HepG2 (cell line): Measurements from ENCODE around the gene ABCD4. TPM values are rescaled to one million over a fixed set of nuclear protein-coding genes. Genes with fewer than 3 reads are reported as not detected.
A peak's percentile ranks its signal among the peaks of the same experiment; 100 is the strongest.

ENCODE experiments used
- ATAC-seq: fragments of 200-7000 bp; cut with Tn5 transposase; 3 replicates; pipeline ENCODE4 v1.9.1; 2020; ENCODE audit warnings: mild to moderate bottlenecking, moderate library complexity
- BruUV-seq: library from RNA; stranded (reverse); fragments of 400-500 nt; replicated peaks from 2 replicates; lab custom pipeline; 2021; lab: Mats Ljungman, UMichigan
- CTCF ChIA-PET: fragments of 300-600 bp; formaldehyde crosslinking; extraction: SDS; loops from one replicate; lab custom pipeline; 2021; ENCODE audit warnings: low total read pairs, inconsistent platforms, low intra/inter-chr PET ratio; lab: Yijun Ruan, JAX
- POLR2A ChIA-PET: fragments of 350-600 bp; sonication (Branson Sonifier 250); formaldehyde crosslinking; loops from one replicate; lab custom pipeline; 2020; ENCODE audit warnings: antibody characterized with exemption, inconsistent platforms; lab: Yijun Ruan, JAX
- DNase-seq: peaks from one replicate; pipeline ENCODE4 v3.0.0-alpha.2; 2015; ENCODE audit warnings: low spot score
- FAIRE-seq: peaks from 3 replicates; lab custom pipeline; 2011; peaks lifted over from hg19 to GRCh38; lab: Jason Lieb, UNC
- H2AFZ ChIP-seq: one replicate; pipeline ENCODE4 v1.6.1; 2011; ENCODE audit warnings: low read length, inconsistent platforms
- H3K27ac ChIP-seq: fragments of 300-600 bp; 3 replicates; pipeline ENCODE4 v1.8.0; 2011; ENCODE audit warnings: mixed run types, mild to moderate bottlenecking, mixed read lengths, low read length, inconsistent platforms; ENCODE audit not compliant: insufficient read depth; ENCODE audit errors: extremely low read length
- H3K27me3 ChIP-seq, 2 experiments: fragments of 200-600 bp in 1 of 2; 2 replicates in 1 of 2; 3 replicates in 1 of 2; pipeline versions ENCODE4 v1.6.0 to v1.8.0; 2011; ENCODE audit warnings: low read length in 2 of 2, mild to moderate bottlenecking in 2 of 2, moderate library complexity in 2 of 2, inconsistent platforms in 1 of 2; ENCODE audit not compliant: insufficient read depth in 2 of 2, control insufficient read depth in 1 of 2
- H3K36me3 ChIP-seq, 2 experiments: fragments of 200-600 bp in 1 of 2; replicated peaks in 1 of 2; 2 replicates in 1 of 2; 3 replicates in 1 of 2; pipeline versions ENCODE4 v1.5.1 to v1.8.0; 2011; ENCODE audit warnings: low read length in 2 of 2, inconsistent platforms in 1 of 2; ENCODE audit not compliant: insufficient read depth in 2 of 2, control insufficient read depth in 1 of 2
- H3K4me1 ChIP-seq: 2 replicates; pipeline ENCODE4 v1.5.1; 2012; ENCODE audit warnings: low read length, inconsistent platforms; ENCODE audit not compliant: insufficient read depth
- H3K4me2 ChIP-seq: 2 replicates; pipeline ENCODE4 v1.6.0; 2011; ENCODE audit warnings: low read depth, low read length, inconsistent platforms
- H3K4me3 ChIP-seq, 3 experiments: fragments of 200-600 bp in 1 of 3; sonication (generic), shearing (Covaris generic) in 1 of 3; replicated peaks in 1 of 3; 2 replicates each; pipeline ENCODE4 v1.5.1; 2011 to 2016; ENCODE audit warnings: low read length in 3 of 3, inconsistent platforms in 2 of 3, low read depth in 2 of 3, mild to moderate bottlenecking in 2 of 3, control low read depth in 1 of 3, mixed read lengths in 1 of 3; ENCODE audit not compliant: insufficient read depth in 1 of 3
- H3K79me2 ChIP-seq: one replicate; pipeline ENCODE4 v1.6.1; 2011; ENCODE audit warnings: low read length, inconsistent platforms; ENCODE audit not compliant: insufficient read depth
- H3K9ac ChIP-seq: 2 replicates; pipeline ENCODE4 v1.6.0; 2011; ENCODE audit warnings: mild to moderate bottlenecking, low read depth, low read length, inconsistent platforms; ENCODE audit not compliant: insufficient read depth
- H3K9me3 ChIP-seq: 2 replicates; pipeline ENCODE4 v1.5.1; 2012; ENCODE audit warnings: mild to moderate bottlenecking, low read length
- H4K20me1 ChIP-seq: 2 replicates; pipeline ENCODE4 v1.6.0; 2011; ENCODE audit warnings: inconsistent platforms, mild to moderate bottlenecking, low read length, moderate library complexity; ENCODE audit not compliant: insufficient read depth
- AKAP8 ChIP-seq: sonication (generic); formaldehyde crosslinking; IDR thresholded peaks from 2 replicates; pipeline ENCODE4 v1.5.1; 2020; ENCODE audit warnings: mild to moderate bottlenecking, missing genetic modification reagents
- FOXJ3 ChIP-seq: sonication (generic); formaldehyde crosslinking; IDR thresholded peaks from 2 replicates; pipeline ENCODE4 v1.4.0; 2020; ENCODE audit warnings: missing genetic modification reagents, mild to moderate bottlenecking, borderline replicate concordance
- FOXP4 ChIP-seq: sonication (generic); formaldehyde crosslinking; IDR thresholded peaks from 2 replicates; pipeline ENCODE4 v1.4.0; 2020; ENCODE audit warnings: missing genetic modification reagents
- HDAC1 ChIP-seq: sonication (generic); formaldehyde crosslinking; IDR thresholded peaks from 2 replicates; pipeline ENCODE4 v1.5.1; 2020; ENCODE audit warnings: mild to moderate bottlenecking, missing genetic modification reagents
- KLF11 ChIP-seq: IDR thresholded peaks from 2 replicates; pipeline ENCODE4 v1.6.1; 2016; ENCODE audit warnings: missing compliant biosample characterization
- REST ChIP-seq, 2 experiments: IDR thresholded peaks; 2 replicates each; pipeline ENCODE4 v1.6.1; 2011 to 2012; ENCODE audit warnings: low read length in 2 of 2, borderline replicate concordance in 1 of 2, low read depth in 1 of 2, mild to moderate bottlenecking in 1 of 2, moderate library complexity in 1 of 2
- RFX3 ChIP-seq: IDR thresholded peaks from 2 replicates; pipeline ENCODE4 v1.6.1; 2016; ENCODE audit warnings: missing biosample characterization, missing genetic modification reagents
- SRSF4 ChIP-seq: fragments of 200-400 bp; formaldehyde crosslinking; IDR thresholded peaks from one replicate; pipeline ENCODE4 v1.6.1; 2018; ENCODE audit warnings: mild to moderate bottlenecking, low read depth, low read length, moderate library complexity; ENCODE audit not compliant: poor library complexity, severe bottlenecking
- THRA ChIP-seq: sonication (generic); formaldehyde crosslinking; IDR thresholded peaks from 2 replicates; pipeline ENCODE4 v1.4.0; 2020; ENCODE audit warnings: missing genetic modification reagents, borderline replicate concordance
- ZBTB8A ChIP-seq: sonication (generic); formaldehyde crosslinking; IDR thresholded peaks from 2 replicates; pipeline ENCODE4 v1.4.0; 2020; ENCODE audit warnings: mild to moderate bottlenecking, low read depth, missing genetic modification reagents, borderline replicate concordance
- ZMYM2 ChIP-seq: sonication (generic); formaldehyde crosslinking; IDR thresholded peaks from 2 replicates; pipeline ENCODE4 v1.8.0; 2022; ENCODE audit warnings: mild to moderate bottlenecking, missing genetic modification reagents
- ZNF205 ChIP-seq: IDR thresholded peaks from 2 replicates; pipeline ENCODE4 v1.6.1; 2018; ENCODE audit warnings: missing biosample characterization, missing genetic modification reagents
- ZNF382 ChIP-seq: sonication (generic); formaldehyde crosslinking; IDR thresholded peaks from 2 replicates; pipeline ENCODE4 v1.5.0; 2020; ENCODE audit warnings: missing genetic modification reagents, mild to moderate bottlenecking, borderline replicate concordance
- ZXDC ChIP-seq: sonication (generic); formaldehyde crosslinking; IDR thresholded peaks from 2 replicates; pipeline ENCODE4 v1.5.0; 2020; ENCODE audit warnings: mild to moderate bottlenecking, missing genetic modification reagents
- WGBS: methylation state at CpG from one replicate; pipeline ENCODE4 v1.1.6; 2017; ENCODE audit warnings: low lambda C conversion rate; 5-methylcytosine and 5-hydroxymethylcytosine counted together
- in situ Hi-C: cut with HindIII; loops from 2 replicates; pipeline ENCODE4 v1.10.0; 2017; ENCODE audit warnings: low pct_unique_long_range_greater_than_20kb; ENCODE audit not compliant: extremely low pct_ligation_motif_present
- intact Hi-C: fragments of 100-400 bp; cut with micrococcal nuclease; formaldehyde crosslinking; loops from one replicate; pipeline ENCODE4 v1.10.0; 2022; ENCODE audit not compliant: unreplicated experiment
- polyA plus RNA-seq, 8 experiments: library from polyadenylated mRNA; depleted of rRNA in 3 of 8; stranded (reverse) in 7 of 8; unstranded in 1 of 8; fragments of >200 nt; fragmentation: Illumina TruSeq in 4 of 8; extraction: Trizol in 4 of 8; gene quantifications; 2 replicates each; pipeline versions ENCODE4 v1.2.1 to v1.2.3, GENCODE V29; 2011 to 2016; ENCODE audit warnings: low read depth in 4 of 8, missing spikeins in 1 of 8, mixed read lengths in 1 of 8; ENCODE audit not compliant: insufficient read depth in 1 of 8
- total RNA-seq, 5 experiments: library from RNA; depleted of rRNA; stranded (reverse); fragments of >200 nt; fragmentation: Illumina TruSeq; extraction: Trizol; gene quantifications; 2 replicates each; pipeline ENCODE4 v1.2.3, GENCODE V29; 2016; ENCODE audit warnings: low read depth in 1 of 5

Gene ABCD4
- total and polyA plus RNA-seq, 2 of the 13 experiments (the other 11 are each of a cell fraction or from before 2014, with no cell fraction given), result 47.5 to 50.5 TPM

GRCh38 chr14:74263921-74264320 is 38.8 kb downstream of the ABCD4 start (continued):
- TF ChIP-seq ZXDC (CRISPR knock-in tag) (no peak), SRSF4 (no peak), FOXP4 (CRISPR knock-in tag) (no peak), KLF11 (no peak)

GRCh38 chr14:74263181-74263580 is 39.6 kb downstream of the ABCD4 start:
- no peak for ATAC-seq
- H2AFZ ChIP-seq, result no peak overlapping the region
- no peak overlapping the region for H3K4me3 ChIP-seq
- no peak for DNase-seq
- no peak overlapping the region for H3K9ac ChIP-seq
- ChIA-PET POLR2A (no interaction called here), CTCF (no interaction called here)
- no peaks in the 10 kb centered on the region for H3K79me2 ChIP-seq
- BruUV-seq, result no TSS peak
- H3K4me1 ChIP-seq, result 0 out of 2 replicates have a peak, but pooled peaks cover 13% of the 10 kb centered on the region
- in situ Hi-C loops, result no loop called here
- H3K27ac ChIP-seq, result no peak overlapping the region
- H3K9me3 ChIP-seq, result no peaks in the 10 kb centered on the region
- peaks cover 12 to 64% of the 10 kb centered on the region in 2 experiments; a peak in 4 of 5 replicates for H3K27me3 ChIP-seq
- no peaks in the 10 kb centered on the region for H3K36me3 ChIP-seq
- FAIRE-seq, result no peak
- no peak overlapping the region for H3K4me2 ChIP-seq
- H4K20me1 ChIP-seq, result no peaks in the 10 kb centered on the region
- intact Hi-C loops, result no loop called here
- WGBS, result 47% methylated on average over 9 of the region's 9 CpGs
- no peak for TF ChIP-seq RFX3
- TF ChIP-seq ZNF382, result no peak
- no peak for TF ChIP-seq AKAP8 (CRISPR knock-in tag)
- TF ChIP-seq ZNF205 (CRISPR knock-in tag), result no peak
- TF ChIP-seq THRA (CRISPR knock-in tag), result no peak
- TF ChIP-seq HDAC1 (CRISPR knock-in tag), result no peak
- TF ChIP-seq REST (IDR thresholded peaks at IDR 0.05; ENCODE audit: borderline replicate concordance in 1 of 2, low read depth in 1 of 2, low read length in 2 of 2), result peak; percentile 22 to 87
- TF ChIP-seq ZBTB8A (CRISPR knock-in tag), result no peak
- TF ChIP-seq FOXJ3, result no peak
- no peak for TF ChIP-seq ZMYM2 (CRISPR knock-in tag)
